ENCODE results near the gene AHNAK2.

The AHNAK2 gene

DNA sequence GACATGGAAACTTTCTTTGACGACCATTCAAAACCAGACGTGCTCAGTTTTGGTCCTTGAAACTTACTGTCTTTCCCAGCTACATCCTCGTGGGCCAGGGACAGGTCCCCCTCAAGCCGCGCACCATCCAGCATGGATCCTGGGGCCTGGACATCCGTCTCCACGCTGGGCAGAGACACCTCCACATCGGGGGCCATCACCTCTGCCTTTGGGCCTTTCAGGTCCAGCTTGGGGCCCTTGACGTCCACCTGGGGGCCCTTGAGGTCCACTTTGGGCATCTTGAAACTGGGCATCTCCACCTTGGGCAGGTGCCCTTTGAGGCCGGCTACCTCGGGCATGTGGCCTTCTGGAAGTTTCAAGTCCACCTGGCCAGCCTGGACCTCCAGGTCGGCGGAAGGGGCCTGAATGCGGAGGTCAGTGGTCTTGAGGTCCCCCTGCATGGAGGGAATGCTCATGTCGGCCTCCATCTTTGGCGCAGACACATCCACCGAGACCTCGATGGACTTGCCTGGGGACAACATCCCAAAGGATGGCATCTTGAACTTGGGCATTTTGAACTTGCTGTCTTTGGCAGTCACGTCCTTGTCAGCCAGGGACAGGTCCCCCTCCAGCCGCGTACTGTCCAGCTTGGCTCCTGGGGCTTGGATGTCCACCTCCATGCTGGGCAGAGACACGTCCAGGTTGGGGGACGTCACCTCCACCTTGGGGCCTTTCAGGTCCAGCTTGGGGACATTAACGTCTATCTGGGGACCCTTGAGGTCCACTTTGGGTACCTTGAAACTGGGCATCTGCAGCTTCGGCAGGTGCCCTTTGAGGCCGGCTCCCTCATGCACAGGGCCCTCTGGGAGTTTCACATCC is 36.4 kb downstream of the AHNAK2 start:
- TF ChIP-seq, protein P1, sequence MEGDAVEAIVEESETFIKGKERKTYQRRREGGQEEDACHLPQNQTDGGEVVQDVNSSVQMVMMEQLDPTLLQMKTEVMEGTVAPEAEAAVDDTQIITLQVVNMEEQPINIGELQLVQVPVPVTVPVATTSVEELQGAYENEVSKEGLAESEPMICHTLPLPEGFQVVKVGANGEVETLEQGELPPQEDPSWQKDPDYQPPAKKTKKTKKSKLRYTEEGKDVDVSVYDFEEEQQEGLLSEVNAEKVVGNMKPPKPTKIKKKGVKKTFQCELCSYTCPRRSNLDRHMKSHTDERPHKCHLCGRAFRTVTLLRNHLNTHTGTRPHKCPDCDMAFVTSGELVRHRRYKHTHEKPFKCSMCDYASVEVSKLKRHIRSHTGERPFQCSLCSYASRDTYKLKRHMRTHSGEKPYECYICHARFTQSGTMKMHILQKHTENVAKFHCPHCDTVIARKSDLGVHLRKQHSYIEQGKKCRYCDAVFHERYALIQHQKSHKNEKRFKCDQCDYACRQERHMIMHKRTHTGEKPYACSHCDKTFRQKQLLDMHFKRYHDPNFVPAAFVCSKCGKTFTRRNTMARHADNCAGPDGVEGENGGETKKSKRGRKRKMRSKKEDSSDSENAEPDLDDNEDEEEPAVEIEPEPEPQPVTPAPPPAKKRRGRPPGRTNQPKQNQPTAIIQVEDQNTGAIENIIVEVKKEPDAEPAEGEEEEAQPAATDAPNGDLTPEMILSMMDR (IDR thresholded peaks at IDR 0.05; ENCODE audit: low read length), result no peak
- TF ChIP-seq EZH2 (optimal IDR thresholded peaks at IDR 0.05; ENCODE audit: low read depth, low read length) (no peak), EZH2phosphoT487 (IDR thresholded peaks at IDR 0.05; ENCODE audit: low read length) (no peak)
- H3K27me3 ChIP-seq (replicated peaks; ENCODE audit: insufficient read depth, low read length), result peaks cover 39% of the 10 kb centered on the region
- DNase-seq, result no peak
- H3K79me2 ChIP-seq (ENCODE audit: low read length), result no peaks in the 10 kb centered on the region
- no peaks in the 10 kb centered on the region for H3K4me1 ChIP-seq (ENCODE audit: low read length)
- no peaks in the 10 kb centered on the region for H4K20me1 ChIP-seq (ENCODE audit: insufficient read depth, low read length)
- no peak overlapping the region for H3K27ac ChIP-seq (ENCODE audit: low read length)
- no peaks in the 10 kb centered on the region for H3K9me3 ChIP-seq (replicated peaks; ENCODE audit: insufficient read depth, low read length)
- no peaks in the 10 kb centered on the region for H3F3A ChIP-seq (ENCODE audit: insufficient read depth, low read length)
- H2AFZ ChIP-seq (ENCODE audit: low read length), result no peak overlapping the region
- H3K36me3 ChIP-seq (replicated peaks; ENCODE audit: insufficient read depth, low read length), result no peaks in the 10 kb centered on the region
- H3K9me2 ChIP-seq (replicated peaks; ENCODE audit: insufficient read depth, low read length), result no peaks in the 10 kb centered on the region
- H3K4me2 ChIP-seq (ENCODE audit: low read depth, low read length), result no peak overlapping the region
- H3K4me3 ChIP-seq (ENCODE audit: low read length), result no peak overlapping the region
- H3K9ac ChIP-seq (ENCODE audit: low read length), result no peak overlapping the region

DNA sequence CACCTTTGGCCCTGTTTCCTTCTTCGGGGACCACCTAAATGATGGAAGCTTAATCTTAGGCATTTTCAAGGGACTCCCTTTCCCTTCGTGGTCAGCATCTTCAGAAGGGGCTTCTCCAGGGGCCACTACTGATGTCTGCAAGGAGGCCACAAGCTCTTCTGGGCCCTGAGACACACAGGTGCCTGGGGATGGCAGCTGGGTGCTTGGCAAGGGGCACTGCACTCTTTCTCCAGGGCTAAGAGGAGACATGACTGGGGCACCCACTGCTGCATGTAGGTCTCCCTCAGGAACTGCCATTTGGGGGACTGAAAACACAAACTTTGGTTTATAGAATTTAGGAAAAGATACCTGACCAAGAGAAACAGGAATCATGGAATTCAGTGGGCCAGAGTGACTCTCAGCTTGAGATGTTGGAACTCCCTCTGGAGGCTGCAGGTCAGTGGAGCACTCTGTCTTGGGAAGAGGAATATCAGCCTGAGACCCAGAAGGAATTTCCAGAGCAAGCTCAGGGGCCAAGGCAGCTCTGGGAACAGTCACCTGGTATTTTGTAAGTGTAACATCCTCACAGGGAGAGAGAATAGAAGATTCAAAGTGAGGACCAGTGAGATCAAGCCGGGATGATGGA is 37.5 kb downstream of the AHNAK2 start:
- Histone ChIP-seq H4K20me1 (ENCODE audit: insufficient read depth, low read length) (no peaks in the 10 kb centered on the region), H2AFZ (ENCODE audit: low read length) (no peak overlapping the region), H3K9me3 (replicated peaks; ENCODE audit: insufficient read depth, low read length) (no peaks in the 10 kb centered on the region), H3K36me3 (replicated peaks; ENCODE audit: insufficient read depth, low read length) (no peaks in the 10 kb centered on the region), H3K4me1 (ENCODE audit: low read length) (no peaks in the 10 kb centered on the region), H3K79me2 (ENCODE audit: low read length) (no peaks in the 10 kb centered on the region), H3K9me2 (replicated peaks; ENCODE audit: insufficient read depth, low read length) (no peaks in the 10 kb centered on the region), H3K9ac (ENCODE audit: low read length) (no peak overlapping the region), H3K4me2 (ENCODE audit: low read depth, low read length) (no peak overlapping the region), H3K4me3 (ENCODE audit: low read length) (no peak overlapping the region), H3K27ac (ENCODE audit: low read length) (no peak overlapping the region), H3F3A (ENCODE audit: insufficient read depth, low read length) (no peaks in the 10 kb centered on the region), H3K27me3 (replicated peaks; ENCODE audit: insufficient read depth, low read length) (peaks cover 39% of the 10 kb centered on the region)
- DNase-seq, result no peak
- TF ChIP-seq, protein P1 (IDR thresholded peaks at IDR 0.05; ENCODE audit: low read length), result no peak
- TF ChIP-seq EZH2phosphoT487 (IDR thresholded peaks at IDR 0.05; ENCODE audit: low read length) (no peak), EZH2 (optimal IDR thresholded peaks at IDR 0.05; ENCODE audit: low read depth, low read length) (no peak)

- Histone ChIP-seq H2AFZ (ENCODE audit: low read length) (no peak overlapping the region), H3K9ac (ENCODE audit: low read length) (no peak overlapping the region), H3K9me2 (replicated peaks; ENCODE audit: insufficient read depth, low read length) (no peaks in the 10 kb centered on the region), H3K36me3 (replicated peaks; ENCODE audit: insufficient read depth, low read length) (no peaks in the 10 kb centered on the region), H3K9me3 (replicated peaks; ENCODE audit: insufficient read depth, low read length) (no peaks in the 10 kb centered on the region), H3K4me3 (ENCODE audit: low read length) (no peak overlapping the region), H3K79me2 (ENCODE audit: low read length) (no peaks in the 10 kb centered on the region), H3K4me2 (ENCODE audit: low read depth, low read length) (no peak overlapping the region), H3K27me3 (replicated peaks; ENCODE audit: insufficient read depth, low read length) (peaks cover 39% of the 10 kb centered on the region), H3K27ac (ENCODE audit: low read length) (no peak overlapping the region), H3F3A (ENCODE audit: insufficient read depth, low read length) (no peaks in the 10 kb centered on the region), H3K4me1 (ENCODE audit: low read length) (no peaks in the 10 kb centered on the region), H4K20me1 (ENCODE audit: insufficient read depth, low read length) (no peaks in the 10 kb centered on the region)
- TF ChIP-seq EZH2phosphoT487 (IDR thresholded peaks at IDR 0.05; ENCODE audit: low read length), result no peak
- TF ChIP-seq EZH2 (optimal IDR thresholded peaks at IDR 0.05; ENCODE audit: low read depth, low read length), result no peak
- TF ChIP-seq, protein P1 (IDR thresholded peaks at IDR 0.05; ENCODE audit: low read length), result no peak
- DNase-seq, result no peak
Observed at GRCh38 chr14:104939666-104940410, 38.3 kb downstream of the AHNAK2 start.

Measured in MM.1S (cell line).